GM19328 (cell line): ENCODE data around the gene NPW.
"Not testable (repeated sequence)": the region's sequence is repeated elsewhere in the genome, so short reads cannot be mapped to it uniquely, and the experiment has no call there.

Experiments used
- ATAC-seq: cut with Tn5 transposase; IDR thresholded peaks from one replicate; pipeline ENCODE4 v1.9.1; 2021; ENCODE audit warnings: mild to moderate bottlenecking, moderate library complexity; ENCODE audit not compliant: unreplicated experiment

The NPW gene

GRCh38 chr16:2001456-2002355, 17.9 kb upstream of the NPW start:
- no peak for ATAC-seq

GRCh38 chr16:2002406-2003230, 17.0 kb upstream of the NPW start:
- no peak for ATAC-seq

- no peak for ATAC-seq
Measured at GRCh38 chr16:2003231-2003826, 16.3 kb upstream of the NPW start.

GRCh38 chr16:2003827-2004641, 15.6 kb upstream of the NPW start:
- ATAC-seq: peak; percentile 52

GRCh38 chr16:2004795-2005517, 14.6 kb upstream of the NPW start:
- no peak for ATAC-seq

GRCh38 chr16:2005646-2006045, 13.9 kb upstream of the NPW start:
- ATAC-seq: no peak

GRCh38 chr16:2006317-2006716, 13.3 kb upstream of the NPW start:
- no peak for ATAC-seq

GRCh38 chr16:2007081-2007836, 12.3 kb upstream of the NPW start:
- ATAC-seq: no peak

GRCh38 chr16:2008009-2008526, 11.5 kb upstream of the NPW start:
- no peak for ATAC-seq

GRCh38 chr16:2008631-2009163, 10.9 kb upstream of the NPW start:
- ATAC-seq: no peak

- peak; percentile 31 for ATAC-seq
Measured at GRCh38 chr16:2009164-2009711, 10.3 kb upstream of the NPW start.

GRCh38 chr16:2009791-2010510, 9.6 kb upstream of the NPW start, which contains the start of gene ZNF598:
Gene ZNF598, minus strand, starts transcription at chr16:2009821.
- peak; percentile 67 for ATAC-seq

- ATAC-seq: not testable (repeated sequence)
Measured at GRCh38 chr16:2011726-2012125, 7.9 kb upstream of the NPW start.

- no peak for ATAC-seq
Measured at GRCh38 chr16:2013527-2013926, 6.1 kb upstream of the NPW start.

- ATAC-seq: no peak
Measured at GRCh38 chr16:2015117-2015946, 4.3 kb upstream of the NPW start.

GRCh38 chr16:2015947-2016208, 3.7 kb upstream of the NPW start:
- no peak for ATAC-seq

- ATAC-seq: no peak
Measured at GRCh38 chr16:2016407-2016922, 3.1 kb upstream of the NPW start.
